IPS-18c (cell line): Measurements from ENCODE around the gene ABTB2.

Experiments used
- H3K4me3 ChIP-seq: 2 replicates; pipeline ENCODE4 v1.7.0; 2013; ENCODE audit warnings: low read depth, mild to moderate bottlenecking, low read length, moderate library complexity; ENCODE audit not compliant: insufficient read depth
- H3K9me3 ChIP-seq: one replicate; pipeline ENCODE4 v1.6.1; 2013; ENCODE audit warnings: mild to moderate bottlenecking, low read length, moderate library complexity; ENCODE audit not compliant: control insufficient read depth, insufficient read depth

The ABTB2 gene

DNA sequence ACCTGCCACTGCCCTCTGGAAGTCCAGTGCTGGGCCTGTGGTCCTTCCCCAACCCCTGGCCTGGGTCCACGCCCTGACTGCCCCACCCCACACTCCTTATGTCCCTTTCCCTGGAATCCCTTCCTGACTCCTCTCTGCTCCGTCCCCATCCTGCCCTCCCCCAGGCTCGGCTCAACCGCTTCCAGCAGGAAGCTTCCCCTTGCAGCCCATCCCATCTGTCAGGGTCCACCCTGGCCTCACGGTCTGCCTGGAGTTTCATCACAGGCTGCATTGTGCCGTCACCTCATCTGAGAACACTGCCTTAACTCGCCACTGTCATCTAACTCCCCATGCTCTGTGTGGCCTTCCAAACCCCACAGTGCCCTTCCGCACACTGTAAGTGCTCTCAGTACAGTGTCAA is 188.1 kb downstream of the ABTB2 start:
- Histone ChIP-seq H3K4me3 (no peak overlapping the region), H3K9me3 (peaks cover 2% of the 10 kb centered on the region)

DNA sequence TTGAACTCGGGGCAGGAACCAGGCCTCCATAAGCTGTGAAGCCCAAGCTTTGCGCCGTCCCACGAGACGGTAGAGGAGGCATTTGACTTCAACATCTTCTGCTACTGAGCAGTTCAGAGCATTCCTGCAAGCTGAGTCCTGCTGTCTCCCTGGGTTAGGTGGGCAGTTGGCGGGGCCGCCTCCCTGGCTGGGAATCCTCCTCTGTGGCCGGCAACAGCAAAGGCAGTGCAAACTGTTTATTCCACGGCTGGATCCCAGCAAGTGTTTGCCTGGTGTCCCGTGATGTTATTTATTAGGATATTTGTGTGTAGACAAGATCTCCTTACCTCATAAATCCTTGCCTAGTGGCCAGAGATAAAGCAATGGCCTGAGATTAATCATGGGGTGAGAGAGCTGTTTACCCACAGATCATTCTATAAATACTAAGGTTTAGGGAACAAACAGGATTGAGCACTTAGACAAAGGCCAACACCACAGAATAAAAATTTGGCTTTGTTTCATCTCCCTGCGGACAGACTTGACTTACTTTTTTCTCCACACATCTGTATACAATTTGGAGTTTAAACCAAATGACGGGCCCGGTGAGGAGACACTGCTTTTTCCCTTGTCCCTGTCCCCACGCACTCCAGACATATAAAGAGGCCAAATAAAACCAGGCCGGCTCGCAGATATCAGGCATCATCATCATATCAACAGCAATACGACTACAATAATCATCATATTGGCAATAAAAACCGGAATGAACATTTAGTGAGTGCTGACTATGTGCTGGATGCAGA is 189.0 kb downstream of the ABTB2 start:
- Histone ChIP-seq H3K4me3 (no peak overlapping the region), H3K9me3 (peaks cover 2% of the 10 kb centered on the region)

DNA sequence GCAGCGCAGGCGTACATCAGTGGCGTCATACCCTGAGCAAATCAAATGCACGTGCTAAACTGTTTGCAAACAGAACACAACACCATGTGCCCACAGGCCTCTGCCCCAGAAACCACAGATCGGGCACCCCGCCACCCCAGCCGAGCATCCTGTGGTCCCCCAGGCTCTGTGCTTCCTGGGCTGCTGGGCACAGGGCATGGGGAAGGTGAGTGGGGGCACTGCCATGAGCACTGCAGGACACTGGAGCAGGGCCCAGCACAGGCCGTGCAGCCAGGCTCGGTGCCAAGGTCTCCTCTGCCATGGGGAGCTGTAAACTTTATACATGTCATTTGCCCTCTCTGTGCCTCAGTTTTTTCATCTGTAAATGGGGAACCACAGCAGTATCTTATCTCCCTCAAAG is 189.8 kb downstream of the ABTB2 start:
- H3K4me3 ChIP-seq: no peak overlapping the region

DNA sequence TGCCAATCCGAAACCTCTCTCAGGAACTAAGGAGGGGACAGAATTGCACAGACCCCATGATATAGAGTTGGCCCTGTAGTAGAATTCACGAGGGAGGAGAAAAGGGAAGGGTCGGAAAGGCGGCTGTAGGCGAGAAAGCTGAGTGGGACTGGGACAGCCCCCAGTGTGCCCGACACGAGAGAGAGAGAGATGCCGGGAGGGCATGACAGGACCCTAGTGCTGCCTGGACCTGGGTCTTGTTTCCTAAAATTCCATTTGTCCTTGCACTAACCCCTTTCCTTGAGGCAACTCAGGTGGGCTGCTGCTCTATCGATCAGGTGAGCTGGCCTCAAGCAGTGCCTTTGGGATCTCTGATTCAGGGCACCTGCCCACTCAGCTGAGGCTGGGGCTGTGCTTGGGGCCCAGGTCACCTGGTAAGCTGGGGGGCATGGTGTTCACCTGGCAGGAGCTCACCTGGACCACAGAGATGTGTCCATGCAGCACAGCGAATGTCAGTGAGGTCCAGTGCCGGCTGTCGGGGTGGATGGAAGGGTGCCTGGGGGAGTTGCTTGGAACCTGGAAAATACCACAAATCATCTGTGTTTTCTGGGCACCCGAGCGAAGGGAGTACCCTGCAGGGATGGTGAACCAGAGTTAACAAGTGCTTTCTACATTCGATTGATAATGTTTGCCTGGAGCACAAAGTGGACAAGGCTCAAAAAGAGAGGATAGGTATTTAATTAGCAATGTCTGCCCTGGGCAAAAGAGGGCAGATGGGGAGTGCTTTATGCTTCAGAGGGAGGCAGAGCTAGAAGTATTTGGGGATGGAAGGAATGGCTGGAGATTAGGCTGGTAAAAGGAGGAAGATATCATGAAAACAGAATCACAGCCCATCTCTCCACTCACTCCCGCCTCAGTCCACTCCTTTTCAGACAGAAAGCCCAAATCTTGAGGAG is 190.7 kb downstream of the ABTB2 start:
- no peak overlapping the region for H3K4me3 ChIP-seq
- H3K9me3 ChIP-seq: peaks cover 2% of the 10 kb centered on the region

More for the DNA sequence above, 189.8 kb downstream of the ABTB2 start:
- peaks cover 2% of the 10 kb centered on the region for H3K9me3 ChIP-seq

DNA sequence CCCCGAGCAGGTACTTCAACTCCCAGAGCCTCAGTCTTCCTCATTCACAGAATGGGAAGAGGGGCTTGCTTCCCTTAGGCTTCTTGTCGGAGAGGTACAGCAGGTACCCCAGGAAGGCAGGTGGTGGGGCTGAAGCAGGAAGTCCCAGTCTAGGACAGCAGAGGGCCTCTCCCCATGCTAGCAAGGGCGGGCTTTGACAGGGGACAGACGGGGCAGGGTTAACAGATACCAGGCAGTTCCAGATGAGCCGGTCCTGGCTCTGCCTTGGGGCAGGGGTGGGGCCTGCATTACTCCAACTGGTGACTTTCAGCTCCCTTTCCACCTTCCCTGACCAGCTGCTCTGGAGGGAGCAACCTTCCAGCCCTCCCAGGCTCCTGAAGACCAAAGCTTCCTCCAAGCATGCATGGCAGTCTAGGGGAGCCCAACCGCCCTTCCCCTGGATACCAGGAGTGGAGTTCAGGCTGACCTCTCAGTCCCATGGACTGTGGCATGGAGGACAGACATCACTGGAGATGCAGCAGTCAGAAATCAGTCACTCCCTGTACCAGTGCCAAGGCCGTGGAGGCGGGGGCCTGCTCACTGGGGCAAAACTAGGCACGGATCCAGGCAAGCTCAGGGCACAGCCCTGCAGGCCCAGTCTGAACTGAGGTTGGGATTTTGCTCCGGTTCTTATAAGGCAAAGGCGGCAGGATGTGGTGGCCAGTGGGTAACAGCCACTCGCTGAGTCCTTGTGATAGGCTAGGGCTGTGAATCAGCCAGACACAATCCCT is 191.8 kb downstream of the ABTB2 start:
- peaks cover 2% of the 10 kb centered on the region for H3K9me3 ChIP-seq
- H3K4me3 ChIP-seq: no peak overlapping the region

DNA sequence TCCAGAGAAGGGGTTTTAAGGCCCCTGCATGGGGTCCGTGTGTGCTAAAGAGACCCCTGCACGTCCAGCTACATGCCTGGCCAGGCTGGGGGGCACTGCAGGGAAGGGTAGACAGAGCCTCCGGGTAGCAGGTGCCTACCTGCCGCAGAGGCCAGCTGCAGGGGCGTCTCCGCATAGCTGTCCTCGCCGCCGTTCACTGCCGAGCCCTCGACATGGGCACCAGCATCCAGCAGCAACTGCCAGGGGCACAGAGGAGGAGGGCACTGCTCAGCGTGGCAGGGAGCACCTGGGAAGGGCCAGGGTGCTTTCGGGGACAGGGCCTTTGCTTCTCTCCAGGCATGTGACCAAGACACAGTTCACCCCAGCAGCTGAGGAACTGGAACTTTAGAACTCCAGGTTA is 192.7 kb downstream of the ABTB2 start:
- Histone ChIP-seq H3K9me3 (peaks cover 2% of the 10 kb centered on the region), H3K4me3 (no peak overlapping the region)

DNA sequence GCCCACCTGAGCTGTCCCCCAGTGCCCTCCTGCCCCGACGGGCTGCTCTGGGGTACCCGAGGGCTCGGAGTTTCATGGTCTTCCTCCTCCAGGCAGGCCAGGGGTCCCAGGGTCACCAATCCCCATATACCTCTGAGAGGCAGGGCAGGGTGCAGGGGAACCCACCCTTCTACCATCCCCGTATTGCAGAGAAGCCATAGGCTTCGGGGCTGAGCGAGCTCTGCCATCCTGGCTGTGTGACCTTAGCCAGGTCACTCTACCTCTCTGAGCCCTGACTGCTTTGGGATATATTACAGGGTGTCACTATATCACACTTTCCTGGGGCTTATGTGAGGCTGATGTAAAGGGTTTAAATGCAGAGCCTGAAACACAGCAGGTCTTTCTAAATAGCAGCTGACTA is 195.0 kb downstream of the ABTB2 start:
- Histone ChIP-seq H3K4me3 (no peak overlapping the region), H3K9me3 (peaks cover 2% of the 10 kb centered on the region)

DNA sequence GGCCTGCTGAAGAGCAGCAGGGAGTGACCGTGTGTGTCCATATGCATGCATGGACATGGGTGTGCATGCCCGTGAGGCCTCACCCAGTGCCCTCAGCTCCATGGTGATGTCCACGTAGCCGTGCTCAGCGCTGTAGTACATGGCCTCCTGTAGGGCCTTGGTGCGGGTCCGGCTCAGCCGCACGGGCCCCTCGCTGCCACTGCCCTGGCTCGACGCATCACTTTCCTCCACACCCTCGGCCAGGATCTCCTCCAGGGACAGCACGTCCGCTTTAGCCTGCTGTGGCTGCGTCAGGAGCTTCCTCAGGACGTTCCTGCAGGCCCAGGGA is 195.4 kb downstream of the ABTB2 start:
- no peak overlapping the region for H3K4me3 ChIP-seq
- peaks cover 2% of the 10 kb centered on the region for H3K9me3 ChIP-seq

DNA sequence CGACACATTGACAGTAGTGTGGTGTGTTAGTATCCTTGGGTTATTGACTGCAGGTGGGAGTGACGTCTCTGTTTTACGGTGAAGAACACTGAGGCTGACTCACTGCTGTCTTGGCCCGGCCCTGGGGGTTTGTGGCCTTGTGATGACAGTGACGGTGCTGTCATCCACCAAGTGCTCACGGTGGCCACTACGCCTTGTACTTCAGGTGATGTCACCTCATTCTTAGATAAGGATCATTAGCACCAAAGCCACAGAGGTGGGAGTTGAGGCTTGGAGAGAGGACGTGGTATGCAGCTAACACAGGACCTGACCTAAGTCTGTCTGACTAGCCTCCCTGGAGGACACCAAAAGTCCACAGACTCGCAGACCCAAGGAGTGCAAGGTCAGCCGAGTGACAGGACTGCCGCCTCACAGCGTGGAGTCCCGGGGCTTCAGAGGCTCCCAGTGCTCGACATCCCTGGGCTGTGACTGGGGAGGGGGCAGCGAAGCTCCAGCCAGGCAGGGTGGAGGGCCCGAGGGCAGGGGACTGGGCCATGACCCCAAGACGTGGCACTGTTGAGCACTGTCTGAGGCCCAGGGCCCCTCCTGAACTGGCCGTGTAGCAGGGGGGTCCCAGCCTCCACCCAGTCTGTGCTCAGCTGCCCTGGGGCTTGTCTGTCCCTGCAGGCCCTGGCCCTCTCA is 195.9 kb downstream of the ABTB2 start:
- no peak overlapping the region for H3K4me3 ChIP-seq
- H3K9me3 ChIP-seq: no peaks in the 10 kb centered on the region

DNA sequence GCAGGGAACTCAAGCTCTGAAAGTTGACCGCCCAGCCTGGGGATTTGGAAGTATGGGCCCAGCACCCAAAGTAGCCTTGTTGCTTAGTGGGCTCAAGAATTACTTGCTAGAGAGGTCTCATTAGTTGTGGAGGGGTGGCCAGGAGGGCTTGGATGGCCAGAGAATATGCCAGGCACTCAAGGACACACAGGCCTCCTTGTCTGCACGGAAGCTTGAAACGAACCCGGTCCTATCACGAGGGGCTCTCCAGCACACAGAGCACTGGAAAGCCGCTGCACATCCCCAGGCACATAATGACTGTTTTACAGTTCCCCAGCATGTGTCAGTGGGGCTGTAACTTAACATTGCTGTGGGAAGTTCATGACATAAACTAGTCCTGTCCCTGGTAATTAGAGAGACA is 196.4 kb downstream of the ABTB2 start:
- Histone ChIP-seq H3K4me3 (no peak overlapping the region), H3K9me3 (no peaks in the 10 kb centered on the region)

DNA sequence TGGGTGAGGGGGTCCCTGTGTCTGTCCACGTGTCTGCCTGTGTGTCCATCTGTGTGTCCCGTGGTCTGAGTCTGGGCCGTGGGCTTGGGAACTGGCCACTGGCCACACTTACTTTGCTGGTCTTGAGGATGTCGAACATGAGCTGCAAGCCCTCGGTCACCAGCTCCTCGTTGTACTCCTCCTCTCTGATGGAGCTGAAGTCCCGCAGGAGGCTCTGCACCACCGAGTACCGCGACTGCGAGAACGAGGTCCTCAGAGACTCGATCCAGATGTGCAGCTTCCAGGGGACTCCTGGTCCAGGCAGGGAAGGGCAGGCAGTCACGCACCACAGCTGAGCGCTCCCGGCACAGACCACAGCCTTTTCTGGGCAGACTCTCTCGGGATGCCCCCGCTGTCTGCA is 197.0 kb downstream of the ABTB2 start:
- no peaks in the 10 kb centered on the region for H3K9me3 ChIP-seq

DNA sequence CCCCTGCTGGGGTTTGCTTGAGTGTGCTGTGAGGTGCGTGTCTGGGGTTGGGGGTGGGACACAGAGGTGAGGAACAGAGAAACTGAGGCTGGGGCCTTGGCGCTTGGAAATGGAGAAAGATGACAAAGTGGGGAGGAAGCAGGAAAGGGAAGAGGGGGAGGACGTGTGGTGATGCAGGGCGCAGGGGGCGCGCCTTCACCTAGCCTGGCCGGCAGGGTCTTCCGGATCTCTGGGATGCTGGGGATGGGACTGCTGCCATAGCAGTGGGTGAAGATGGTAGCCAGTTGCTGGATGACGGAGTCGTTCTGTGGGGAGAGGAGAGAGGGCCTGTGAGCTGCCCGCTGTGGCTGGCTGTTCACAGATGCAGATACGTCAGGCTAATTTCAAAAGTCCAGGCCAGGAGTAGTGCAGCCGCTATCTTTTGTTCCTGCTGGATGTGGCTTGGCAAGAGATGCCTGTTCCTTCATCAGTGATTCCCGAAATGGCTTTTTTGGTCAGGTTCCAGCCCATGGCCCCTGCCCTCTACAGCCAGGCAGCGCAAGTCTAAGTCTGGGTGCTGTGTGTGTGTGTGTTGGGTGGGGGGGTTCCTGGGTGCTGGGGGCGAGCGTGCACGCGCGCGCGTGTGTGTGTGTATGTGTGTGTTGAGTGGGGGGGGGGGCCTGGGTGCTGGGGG is 197.6 kb downstream of the ABTB2 start:
- no peak overlapping the region for H3K4me3 ChIP-seq
- H3K9me3 ChIP-seq: no peaks in the 10 kb centered on the region

More for the DNA sequence above, 197.0 kb downstream of the ABTB2 start:
- H3K4me3 ChIP-seq: no peak overlapping the region

DNA sequence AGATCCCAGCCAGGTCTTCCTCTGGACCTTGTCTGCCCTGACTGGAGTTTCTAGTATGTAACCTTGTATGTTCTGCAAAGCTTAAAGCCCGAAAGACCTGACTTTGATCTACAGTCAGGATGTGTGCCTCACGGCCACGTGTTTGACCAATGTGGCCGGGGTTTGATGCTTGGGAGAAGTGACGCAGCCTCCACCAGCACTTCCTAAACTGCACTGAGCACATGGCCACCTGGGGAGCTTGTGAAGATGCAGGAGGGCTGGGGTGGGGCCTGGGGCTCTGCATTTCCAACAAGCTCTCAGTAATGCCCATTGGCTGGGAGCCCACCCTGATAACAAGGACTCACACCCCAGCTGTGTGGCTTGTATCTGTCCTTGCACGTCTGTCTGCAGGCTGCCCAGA is 199.1 kb downstream of the ABTB2 start:
- H3K9me3 ChIP-seq: no peaks in the 10 kb centered on the region
- no peak overlapping the region for H3K4me3 ChIP-seq

DNA sequence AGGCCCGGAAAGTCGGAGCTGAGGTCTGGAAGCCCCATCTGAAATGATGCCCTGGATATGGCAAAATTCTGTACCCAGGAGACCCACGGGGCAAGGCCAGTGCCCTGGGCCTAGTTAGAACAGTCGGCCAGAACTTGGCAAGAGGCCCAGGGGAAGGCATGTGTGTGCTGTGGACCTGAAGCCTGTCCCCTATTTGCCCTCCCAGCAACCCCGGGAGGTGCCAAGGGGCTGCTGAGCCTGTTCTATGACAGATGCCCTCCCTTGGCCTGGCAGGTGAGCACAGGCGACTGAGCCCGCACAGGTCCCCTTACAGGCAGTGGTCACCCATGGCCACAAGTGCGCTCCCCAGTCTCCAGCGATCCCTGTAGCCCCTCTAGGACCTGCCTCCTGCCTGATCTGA is 200.6 kb downstream of the ABTB2 start:
- no peaks in the 10 kb centered on the region for H3K9me3 ChIP-seq
- H3K4me3 ChIP-seq: no peak overlapping the region

DNA sequence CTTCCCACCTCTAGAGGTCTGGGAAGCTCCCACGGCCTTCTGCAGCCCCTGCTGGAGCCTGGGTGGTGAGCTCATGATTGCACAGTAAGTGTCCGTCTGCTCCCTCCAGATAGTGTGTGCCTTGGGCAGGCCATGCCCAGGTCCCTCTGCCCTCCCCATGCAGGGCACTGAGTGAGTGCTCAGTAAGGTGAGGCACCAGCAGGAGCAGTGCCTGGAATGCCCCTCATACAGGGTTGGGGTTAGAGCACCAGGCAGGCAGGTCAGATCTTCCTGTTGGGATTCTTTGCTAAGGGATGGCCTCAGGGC is 202.1 kb downstream of the ABTB2 start:
- Histone ChIP-seq H3K9me3 (no peaks in the 10 kb centered on the region), H3K4me3 (no peak overlapping the region)

DNA sequence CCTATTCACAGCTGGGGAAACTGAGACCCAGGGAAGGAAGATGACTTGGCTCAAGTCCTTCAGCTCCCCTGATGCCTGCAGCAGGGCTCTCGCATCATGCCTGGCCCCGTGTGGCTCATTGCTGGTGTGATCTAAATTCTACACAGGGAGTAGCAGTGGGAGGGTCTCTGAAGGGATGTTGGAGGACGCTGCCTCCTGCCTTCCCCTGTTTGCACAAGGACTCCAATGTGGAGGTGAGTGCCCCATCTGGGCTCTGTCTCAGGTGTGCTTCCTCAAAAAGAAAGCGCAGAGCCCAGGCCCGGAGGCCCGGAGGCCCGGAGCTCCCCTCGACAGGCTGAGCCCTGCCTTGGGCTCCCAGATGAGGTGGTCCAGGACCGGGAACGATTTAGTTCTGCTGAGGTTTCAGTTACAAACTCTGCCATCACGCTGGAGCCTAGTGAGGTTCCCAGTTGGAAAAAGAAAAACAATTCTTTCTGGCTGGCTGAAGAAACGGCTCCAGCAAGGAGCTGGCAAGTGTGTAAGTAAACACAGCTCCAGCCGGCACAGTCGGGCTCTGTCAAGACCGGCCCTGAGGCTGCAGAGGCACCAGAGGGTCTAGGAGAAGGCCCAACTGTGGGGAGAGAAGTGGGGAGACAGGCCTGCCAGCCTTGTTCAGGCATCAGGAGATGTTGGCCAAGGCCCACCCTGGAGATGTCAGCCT is 202.6 kb downstream of the ABTB2 start:
- no peaks in the 10 kb centered on the region for H3K9me3 ChIP-seq
- no peak overlapping the region for H3K4me3 ChIP-seq
